H1 (cell line): Measurements from ENCODE around the gene RTTN. TPM values are rescaled to one million over a fixed set of nuclear protein-coding genes. Genes with fewer than 3 reads are reported as not detected.

ENCODE experiments used
- CTCF ChIA-PET: fragments of 300-600 bp; sonication (Branson Sonifier 250); formaldehyde crosslinking; loops from one replicate; lab custom pipeline; 2021; ENCODE audit not compliant: partially characterized antibody; lab: Charles Lee
- POLR2A ChIA-PET: fragments of 300-600 bp; sonication (Branson Sonifier 250); formaldehyde crosslinking; loops from one replicate; lab custom pipeline; 2021; ENCODE audit warnings: inconsistent platforms; ENCODE audit not compliant: partially characterized antibody; lab: Charles Lee
- DNase-seq, 2 experiments: peaks; one replicate each; pipeline versions ENCODE4 v3.0.0 to v3.0.0-alpha.2; 2010 to 2022; ENCODE audit warnings: low spot score in 2 of 2, low read depth in 1 of 2, mixed read lengths in 1 of 2
- FAIRE-seq: peaks from 2 replicates; lab custom pipeline; 2011; peaks lifted over from hg19 to GRCh38; lab: Jason Lieb, UNC
- H2AFZ ChIP-seq: 2 replicates; pipeline ENCODE4 v1.8.1; 2012; ENCODE audit warnings: low read length, inconsistent platforms
- H2AK5ac ChIP-seq: 2 replicates; pipeline ENCODE4 v1.6.1; 2013; ENCODE audit warnings: low read depth, low read length
- H2BK120ac ChIP-seq: replicated peaks from 2 replicates; pipeline ENCODE3; 2013; ENCODE audit warnings: low read depth, low read length, inconsistent platforms
- H2BK12ac ChIP-seq: 2 replicates; pipeline ENCODE4 v1.6.1; 2013; ENCODE audit warnings: low read depth, low read length
- H2BK15ac ChIP-seq: 2 replicates; pipeline ENCODE4 v1.6.1; 2013; ENCODE audit warnings: low read length
- H2BK20ac ChIP-seq: 2 replicates; pipeline ENCODE4 v1.6.1; 2013; ENCODE audit warnings: low read length
- H2BK5ac ChIP-seq: 2 replicates; pipeline ENCODE4 v1.6.1; 2013; ENCODE audit warnings: low read depth, low read length
- H3K14ac ChIP-seq: 2 replicates; pipeline ENCODE4 v1.6.1; 2013; ENCODE audit warnings: inconsistent platforms; ENCODE audit not compliant: insufficient read length
- H3K18ac ChIP-seq: 2 replicates; pipeline ENCODE4 v1.6.1; 2013; ENCODE audit warnings: low read length; ENCODE audit errors: extremely low read depth
- H3K23ac ChIP-seq: 2 replicates; pipeline ENCODE4 v1.6.1; 2013; ENCODE audit warnings: inconsistent platforms; ENCODE audit not compliant: insufficient read length
- H3K23me2 ChIP-seq: 2 replicates; pipeline ENCODE4 v1.6.1; 2013; ENCODE audit warnings: low read depth, low read length
- H3K27ac ChIP-seq: 2 replicates; pipeline ENCODE4 v1.6.1; 2011; ENCODE audit warnings: low read depth, low read length, inconsistent platforms
- H3K27me3 ChIP-seq, 4 experiments: replicated peaks in 1 of 4; 1 replicate in 1 of 4; 2 replicates in 3 of 4; pipeline versions ENCODE4 v1.6.1 to v1.8.1; 2011 to 2013; ENCODE audit warnings: low read length in 3 of 4, mild to moderate bottlenecking in 3 of 4, inconsistent platforms in 2 of 4, mixed read lengths in 2 of 4, moderate library complexity in 1 of 4; ENCODE audit not compliant: control insufficient read depth in 3 of 4, insufficient read depth in 3 of 4; ENCODE audit errors: extremely low read depth in 1 of 4
- H3K36me3 ChIP-seq, 4 experiments: 2 replicates each; pipeline versions ENCODE4 v1.6.1 to v1.8.1; 2011 to 2013; ENCODE audit warnings: mild to moderate bottlenecking in 4 of 4, low read length in 3 of 4, moderate library complexity in 2 of 4, control low read depth in 1 of 4, inconsistent platforms in 1 of 4; ENCODE audit not compliant: insufficient read depth in 4 of 4, control insufficient read depth in 2 of 4
- H3K4ac ChIP-seq: replicated peaks from 2 replicates; pipeline ENCODE3; 2013; ENCODE audit warnings: low read length, low read depth, mixed read lengths, inconsistent platforms; ENCODE audit not compliant: insufficient read length
- H3K4me1 ChIP-seq, 4 experiments: replicated peaks in 1 of 4; 1 replicate in 1 of 4; 2 replicates in 3 of 4; pipeline versions ENCODE4 v1.6.1 to v1.8.1; 2011 to 2013; ENCODE audit warnings: low read length in 3 of 4, inconsistent platforms in 2 of 4, mixed read lengths in 1 of 4; ENCODE audit not compliant: insufficient read depth in 4 of 4, control insufficient read depth in 3 of 4
- H3K4me2 ChIP-seq, 2 experiments: 2 replicates each; pipeline versions ENCODE4 v1.6.1 to v1.8.1; 2011 to 2013; ENCODE audit warnings: low read depth in 2 of 2, low read length in 2 of 2, control low read depth in 1 of 2, inconsistent platforms in 1 of 2, mild to moderate bottlenecking in 1 of 2; ENCODE audit not compliant: insufficient read depth in 1 of 2
- H3K4me3 ChIP-seq, 4 experiments: fragments of 200-600, 300-600 bp in 1 of 4; sonication (generic), shearing (Covaris generic), sonication (Bioruptor Twin) in 1 of 4; 2 replicates each; pipeline versions ENCODE4 v1.5.1 to v1.8.1; 2011 to 2016; ENCODE audit warnings: low read length in 4 of 4, low read depth in 3 of 4, control low read depth in 2 of 4, inconsistent platforms in 2 of 4, mild to moderate bottlenecking in 2 of 4, mixed read lengths in 1 of 4, moderate library complexity in 1 of 4; ENCODE audit not compliant: insufficient read depth in 2 of 4; ENCODE audit errors: extremely low read depth in 1 of 4
- H3K56ac ChIP-seq: replicated peaks from 2 replicates; pipeline ENCODE3; 2013; ENCODE audit warnings: low read depth, mild to moderate bottlenecking, mixed read lengths, low read length, inconsistent platforms; ENCODE audit not compliant: insufficient read length
- H3K79me1 ChIP-seq: 2 replicates; pipeline ENCODE4 v1.6.1; 2013; ENCODE audit warnings: low read depth, low read length, control low read depth
- H3K79me2 ChIP-seq, 2 experiments: 2 replicates each; pipeline versions ENCODE4 v1.6.1 to v1.8.1; 2012 to 2013; ENCODE audit warnings: low read length in 2 of 2, mild to moderate bottlenecking in 2 of 2, inconsistent platforms in 1 of 2; ENCODE audit not compliant: insufficient read depth in 2 of 2, control insufficient read depth in 1 of 2
- H3K9ac ChIP-seq, 4 experiments: replicated peaks in 1 of 4; 1 replicate in 1 of 4; 2 replicates in 3 of 4; pipeline versions ENCODE4 v1.6.1 to v1.8.1; 2011 to 2013; ENCODE audit warnings: low read depth in 3 of 4, low read length in 3 of 4, control low read depth in 2 of 4, mild to moderate bottlenecking in 2 of 4, moderate library complexity in 2 of 4, inconsistent platforms in 1 of 4; ENCODE audit errors: extremely low read depth in 1 of 4
- H3K9me3 ChIP-seq, 2 experiments: 2 replicates each; pipeline versions ENCODE4 v1.6.1 to v1.8.1; 2012 to 2013; ENCODE audit warnings: mild to moderate bottlenecking in 2 of 2, moderate library complexity in 2 of 2, control low read depth in 1 of 2, inconsistent platforms in 1 of 2, low read depth in 1 of 2, low read length in 1 of 2, mixed read lengths in 1 of 2; ENCODE audit not compliant: insufficient read depth in 2 of 2
- H4K20me1 ChIP-seq, 2 experiments: replicated peaks in 1 of 2; 2 replicates each; pipeline versions ENCODE3 to v1.8.1; 2011 to 2013; ENCODE audit warnings: inconsistent platforms in 2 of 2, low read length in 2 of 2, mild to moderate bottlenecking in 1 of 2; ENCODE audit not compliant: insufficient read depth in 2 of 2, control insufficient read depth in 1 of 2
- H4K5ac ChIP-seq: 2 replicates; pipeline ENCODE4 v1.6.1; 2013; ENCODE audit warnings: low read length, low read depth, mixed read lengths, inconsistent platforms; ENCODE audit not compliant: insufficient read length
- H4K8ac ChIP-seq: 2 replicates; pipeline ENCODE4 v1.8.0; 2013; ENCODE audit warnings: mild to moderate bottlenecking, moderate library complexity, low read length, inconsistent platforms; ENCODE audit not compliant: insufficient read depth; ENCODE audit errors: extremely low read depth
- H4K91ac ChIP-seq: replicated peaks from 2 replicates; pipeline ENCODE3; 2013; ENCODE audit warnings: low read length, mixed read lengths, inconsistent platforms; ENCODE audit not compliant: insufficient read length
- ASH2L ChIP-seq: fragments of 200-600, 300-600 bp; sonication (generic); IDR thresholded peaks from one replicate; pipeline ENCODE4 v1.7.1; 2017; ENCODE audit warnings: low read length
- ATF2 ChIP-seq: IDR thresholded peaks from 2 replicates; pipeline ENCODE4 v1.6.1; 2012; ENCODE audit warnings: low read length, inconsistent platforms
- ATF3 ChIP-seq: IDR thresholded peaks from 2 replicates; pipeline ENCODE4 v1.6.1; 2011; ENCODE audit warnings: low read depth, mild to moderate bottlenecking, low read length; ENCODE audit not compliant: insufficient read depth
- BRCA1 ChIP-seq: IDR thresholded peaks from 2 replicates; pipeline ENCODE4 v1.6.1; 2012; ENCODE audit warnings: low read depth, low read length, improper control_type of control experiment
- CBX8 ChIP-seq: fragments of 300-800, 300-1000 bp; sonication (generic); IDR thresholded peaks from 2 replicates; pipeline ENCODE4 v1.7.1; 2016; ENCODE audit warnings: low read depth, low read length, borderline replicate concordance
- CEBPB ChIP-seq: IDR thresholded peaks from 2 replicates; pipeline ENCODE4 v1.6.1; 2012; ENCODE audit warnings: low read depth, low read length
- FOSL1 ChIP-seq: IDR thresholded peaks from 2 replicates; pipeline ENCODE4 v1.6.1; 2011; ENCODE audit warnings: mild to moderate bottlenecking, low read depth, low read length, moderate library complexity; ENCODE audit not compliant: insufficient read depth
- KDM1A ChIP-seq: fragments of 200-600, 300-600 bp; sonication (generic); IDR thresholded peaks from 2 replicates; pipeline ENCODE4 v1.7.1; 2016; ENCODE audit warnings: mild to moderate bottlenecking, low read length, borderline replicate concordance
- NRF1 ChIP-seq: IDR thresholded peaks from 2 replicates; pipeline ENCODE4 v1.6.1; 2011; ENCODE audit warnings: mild to moderate bottlenecking, low read depth, low read length, improper control_type of control experiment
- RFX5 ChIP-seq: IDR thresholded peaks from 2 replicates; pipeline ENCODE4 v1.6.1; 2011; ENCODE audit warnings: low read depth, low read length, improper control_type of control experiment, borderline replicate concordance
- SIN3A ChIP-seq, 2 experiments: IDR thresholded peaks in 1 of 2; conservative IDR thresholded peaks in 1 of 2; 2 replicates each; pipeline ENCODE4 v1.6.1; 2011 to 2012; ENCODE audit warnings: low read length in 2 of 2, improper control_type of control experiment in 1 of 2, low read depth in 1 of 2, mild to moderate bottlenecking in 1 of 2
- TAF7 ChIP-seq: optimal IDR thresholded peaks from 2 replicates; pipeline ENCODE3; 2011; ENCODE audit warnings: low read depth, mild to moderate bottlenecking, inconsistent platforms, low read length, moderate library complexity, borderline replicate concordance
- WGBS, 2 experiments: shearing (Covaris generic) in 1 of 2; methylation state at CpG; one replicate each; pipeline versions ENCODE4 v1.1.6 to v1.1.7; 2013 to 2015; ENCODE audit warnings: low lambda C conversion rate in 2 of 2, mixed read lengths in 2 of 2, inconsistent platforms in 1 of 2, low coverage in 1 of 2, missing lambda C conversion rate in 1 of 2; ENCODE audit not compliant: insufficient replicate concordance in 2 of 2, insufficient coverage in 1 of 2, insufficient read length in 1 of 2; ENCODE audit errors: extremely low coverage in 1 of 2, missing lambda C conversion rate in 1 of 2; 5-methylcytosine and 5-hydroxymethylcytosine counted together
- polyA plus RNA-seq, 7 experiments: library from polyadenylated mRNA; depleted of rRNA in 3 of 7; stranded (reverse) in 5 of 7; unstranded in 2 of 7; fragments of >200 nt in 5 of 7; fragments of 200-250 nt in 2 of 7; gene quantifications; 1 replicate in 5 of 7; 2 replicates in 1 of 7; 4 replicates in 1 of 7; pipeline versions ENCODE4 v1.2.1 to v1.2.3, GENCODE V29; 2011 to 2013; ENCODE audit warnings: missing spikeins in 2 of 7, mixed read lengths in 2 of 7
- total RNA-seq: library from RNA; stranded (reverse); fragmentation: NEBNext Ultra II Directional; extraction: Animal tissue kit (Norgen Biotek cat#: 25700); gene quantifications from 2 replicates; pipeline ENCODE4 v1.2.1, GENCODE V29; 2021

Gene RTTN
- total and polyA plus RNA-seq, 2 of the 8 experiments (the other 6 are each of a cell fraction or from before 2014, with no cell fraction given), result 9.1 to 21.4 TPM

GRCh38 chr18:69956057-69956456 is 249.4 kb downstream of the RTTN start:
- FAIRE-seq, result no peak
- 95% methylated on average over 5 of the region's 5 CpGs; no CpG with 5 or more reads in 1 of the 2 experiments for WGBS, 2 experiments
- CTCF ChIA-PET, result interaction anchor here (1.1 to 1.4 kb wide), 3 partner anchors 11 to 21 kb away, joined by 4 to 7 read pairs (median 4); no protein-coding TSS in a partner anchor
- TF ChIP-seq TAF7 (no peak), ATF2 (no peak), RFX5 (no peak), CBX8 (no peak), KDM1A (no peak), SIN3A (conservative IDR thresholded peaks at IDR 0.05 in 1 of 2, IDR thresholded peaks at IDR 0.05 in 1 of 2; ENCODE audit: low read depth in 1 of 2, low read length in 2 of 2) (no peak), ATF3 (no peak), ASH2L (no peak), BRCA1 (no peak), FOSL1 (no peak), NRF1 (no peak), CEBPB (no peak)

More at GRCh38 chr18:69956057-69956456, 249.4 kb downstream of the RTTN start:
- Histone ChIP-seq H3K36me3 (no peaks in the 10 kb centered on the region), H4K5ac (no peak overlapping the region), H3K4me3 (no peak overlapping the region), H3K4me2 (no peak overlapping the region), H3K79me1 (no peaks in the 10 kb centered on the region), H3K27ac (no peak overlapping the region), H3K18ac (no peak overlapping the region), H2BK5ac (no peak overlapping the region), H2BK15ac (no peak overlapping the region), H3K27me3 (no peaks in the 10 kb centered on the region), H2BK120ac (no peak overlapping the region), H3K56ac (no peak overlapping the region), H3K9me3 (no peaks in the 10 kb centered on the region), H4K20me1 (no peaks in the 10 kb centered on the region), H3K79me2 (no peaks in the 10 kb centered on the region), H4K8ac (no peak overlapping the region), H2BK20ac (no peak overlapping the region), H2AK5ac (no peak overlapping the region), H3K4ac (no peak overlapping the region), H3K23ac (no peak overlapping the region), H4K91ac (no peak overlapping the region), H2AFZ (no peak overlapping the region), H3K9ac (no peak overlapping the region), H2BK12ac (no peak overlapping the region), H3K4me1 (0 out of 7 replicates have a peak, but pooled peaks cover 0 to 2% (median 0%) of the 10 kb centered on the region in 4 experiments), H3K14ac (no peak overlapping the region), H3K23me2 (no peaks in the 10 kb centered on the region)
- DNase-seq, result no peak
- POLR2A ChIA-PET, result no interaction called here
